OCI-LY1 (cell line): ENCODE results near the gene DEGS2.

Experiments used
- EZH2 ChIP-seq: fragments of 200-600 bp; sonication (generic), shearing (Covaris generic); IDR thresholded peaks from 2 replicates; pipeline ENCODE4 v1.8.0; 2017; ENCODE audit warnings: borderline replicate concordance, mixed run types, mild to moderate bottlenecking, antibody characterized with exemption, low read length, moderate library complexity, mixed read lengths
- TF ChIP-seq, protein P1 (sequence below): fragments of 200-600 bp; sonication (generic), shearing (Covaris generic); IDR thresholded peaks from 2 replicates; pipeline ENCODE4 v1.5.1; 2017; ENCODE audit warnings: mild to moderate bottlenecking, antibody characterized with exemption, low read length, moderate library complexity, mixed read lengths

GRCh38 chr14:100172811-100173210, 13.4 kb upstream of the DEGS2 start:
- TF ChIP-seq, protein P1, sequence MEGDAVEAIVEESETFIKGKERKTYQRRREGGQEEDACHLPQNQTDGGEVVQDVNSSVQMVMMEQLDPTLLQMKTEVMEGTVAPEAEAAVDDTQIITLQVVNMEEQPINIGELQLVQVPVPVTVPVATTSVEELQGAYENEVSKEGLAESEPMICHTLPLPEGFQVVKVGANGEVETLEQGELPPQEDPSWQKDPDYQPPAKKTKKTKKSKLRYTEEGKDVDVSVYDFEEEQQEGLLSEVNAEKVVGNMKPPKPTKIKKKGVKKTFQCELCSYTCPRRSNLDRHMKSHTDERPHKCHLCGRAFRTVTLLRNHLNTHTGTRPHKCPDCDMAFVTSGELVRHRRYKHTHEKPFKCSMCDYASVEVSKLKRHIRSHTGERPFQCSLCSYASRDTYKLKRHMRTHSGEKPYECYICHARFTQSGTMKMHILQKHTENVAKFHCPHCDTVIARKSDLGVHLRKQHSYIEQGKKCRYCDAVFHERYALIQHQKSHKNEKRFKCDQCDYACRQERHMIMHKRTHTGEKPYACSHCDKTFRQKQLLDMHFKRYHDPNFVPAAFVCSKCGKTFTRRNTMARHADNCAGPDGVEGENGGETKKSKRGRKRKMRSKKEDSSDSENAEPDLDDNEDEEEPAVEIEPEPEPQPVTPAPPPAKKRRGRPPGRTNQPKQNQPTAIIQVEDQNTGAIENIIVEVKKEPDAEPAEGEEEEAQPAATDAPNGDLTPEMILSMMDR, result no peak
- no peak for TF ChIP-seq EZH2
